OCI-LY7 (cell line): ENCODE results near the gene ARMC9. TPM values are rescaled to one million over a fixed set of nuclear protein-coding genes. Genes with fewer than 3 reads are reported as not detected.

ENCODE experiments used
- BruUV-seq: library from RNA; stranded (reverse); fragments of 400-500 nt; replicated peaks from 2 replicates; lab custom pipeline; 2021; lab: Mats Ljungman, UMichigan
- CTCF ChIA-PET: fragments of 300-600 bp; sonication (Branson Sonifier 250); formaldehyde crosslinking; loops from one replicate; lab custom pipeline; 2022; ENCODE audit warnings: antibody characterized with exemption; ENCODE audit not compliant: unreplicated experiment; lab: Charles Lee
- POLR2A ChIA-PET: fragments of 300-600 bp; sonication (Branson Sonifier 250); formaldehyde crosslinking; loops from one replicate; lab custom pipeline; 2022; ENCODE audit warnings: antibody characterized with exemption; lab: Charles Lee
- DNase-seq: peaks from one replicate; pipeline ENCODE4 v3.0.0-alpha.2; 2015; ENCODE audit warnings: low spot score
- H2AFZ ChIP-seq: fragments of 200-600 bp; sonication (generic), shearing (Covaris generic); 2 replicates; pipeline ENCODE4 v1.6.1; 2014; ENCODE audit warnings: mild to moderate bottlenecking, antibody characterized with exemption, low read length, moderate library complexity
- H3K27ac ChIP-seq: fragments of 200-600 bp; sonication (generic); 2 replicates; pipeline ENCODE4 v1.5.1; 2014; ENCODE audit warnings: mixed run types, low read depth, mild to moderate bottlenecking, moderate library complexity, low read length, inconsistent platforms; ENCODE audit not compliant: poor library complexity, severe bottlenecking
- H3K36me3 ChIP-seq: fragments of 200-600 bp; sonication (generic); 2 replicates; pipeline ENCODE4 v1.6.1; 2014; ENCODE audit warnings: mild to moderate bottlenecking, antibody characterized with exemption, low read length, moderate library complexity, mixed read lengths; ENCODE audit not compliant: insufficient read depth
- H3K4me1 ChIP-seq: fragments of 200-600 bp; sonication (generic); 2 replicates; pipeline ENCODE4 v1.5.1; 2014; ENCODE audit warnings: mild to moderate bottlenecking, low read length; ENCODE audit not compliant: insufficient read depth, poor library complexity, severe bottlenecking
- H3K4me2 ChIP-seq: fragments of 200-600 bp; sonication (generic); 2 replicates; pipeline ENCODE4 v1.6.1; 2014; ENCODE audit warnings: mild to moderate bottlenecking, low read length
- H3K4me3 ChIP-seq: fragments of 200-600 bp; sonication (generic); 2 replicates; pipeline ENCODE4 v1.5.1; 2014; ENCODE audit warnings: mild to moderate bottlenecking, low read depth, low read length; ENCODE audit not compliant: poor library complexity, severe bottlenecking
- H3K79me2 ChIP-seq: fragments of 200-600 bp; sonication (generic); 2 replicates; pipeline ENCODE4 v1.6.1; 2016; ENCODE audit warnings: low read depth, mild to moderate bottlenecking, low read length, moderate library complexity, mixed read lengths; ENCODE audit not compliant: insufficient read depth
- H3K9me2 ChIP-seq: fragments of 200-600 bp; sonication (generic); 2 replicates; pipeline ENCODE4 v1.6.1; 2016; ENCODE audit warnings: mild to moderate bottlenecking, low read length, mixed read lengths; ENCODE audit not compliant: insufficient read depth
- H3K9me3 ChIP-seq: fragments of 200-600 bp; sonication (generic); 2 replicates; pipeline ENCODE4 v1.6.1; 2014; ENCODE audit warnings: mild to moderate bottlenecking, mixed run types, low read length, mixed read lengths
- H4K20me1 ChIP-seq: fragments of 200-600 bp; sonication (generic); 2 replicates; pipeline ENCODE4 v1.6.1; 2014; ENCODE audit warnings: mild to moderate bottlenecking, antibody characterized with exemption, low read length, moderate library complexity, mixed read lengths; ENCODE audit not compliant: insufficient read depth
- CTCF ChIP-seq: fragments of 200-600 bp; sonication (generic); conservative IDR thresholded peaks from 2 replicates; pipeline ENCODE4 v1.5.1; 2014; ENCODE audit warnings: mild to moderate bottlenecking, antibody characterized with exemption, low read length, moderate library complexity, mixed read lengths
- EZH2phosphoT487 ChIP-seq: fragments of 200-600 bp; sonication (generic); IDR thresholded peaks from 2 replicates; pipeline ENCODE4 v1.6.1; 2018; ENCODE audit warnings: low read depth, borderline replicate concordance, mild to moderate bottlenecking, mixed run types, antibody characterized with exemption, low read length, moderate library complexity, mixed read lengths
- intact Hi-C: fragments of 100-400 bp; cut with micrococcal nuclease; formaldehyde crosslinking; loops from one replicate; pipeline ENCODE4 v1.10.0; 2022; ENCODE audit not compliant: unreplicated experiment
- total RNA-seq, 2 experiments: library from RNA; depleted of rRNA in 1 of 2; stranded (reverse); fragments of >200 nt in 1 of 2; shearing (Covaris generic) in 1 of 2; gene quantifications; 2 replicates each; pipeline ENCODE4 v1.2.3, GENCODE V29; 2014 to 2022

Gene ARMC9
- total RNA-seq, 2 experiments from 2014 or later, result 6.6 to 12.2 TPM

- intact Hi-C loops, result no loop called here
- Histone ChIP-seq H3K4me1 (no peaks in the 10 kb centered on the region), H3K9me2 (no peaks in the 10 kb centered on the region), H2AFZ (no peak overlapping the region), H3K27ac (no peak overlapping the region), H3K36me3 (no peaks in the 10 kb centered on the region), H3K4me2 (no peak overlapping the region), H3K79me2 (no peaks in the 10 kb centered on the region), H4K20me1 (no peaks in the 10 kb centered on the region), H3K4me3 (no peak overlapping the region), H3K9me3 (no peaks in the 10 kb centered on the region)
- ChIA-PET CTCF (no interaction called here), POLR2A (no interaction called here)
- BruUV-seq, result no TSS peak
- TF ChIP-seq CTCF (no peak), EZH2phosphoT487 (no peak)
- no peak for DNase-seq
Observed at GRCh38 chr2:231371430-231372054, 173.1 kb downstream of the ARMC9 start.

GRCh38 chr2:231372326-231372725 is 173.9 kb downstream of the ARMC9 start:
- Histone ChIP-seq H3K4me2 (no peak overlapping the region), H3K9me2 (no peaks in the 10 kb centered on the region), H3K27ac (no peak overlapping the region), H4K20me1 (no peaks in the 10 kb centered on the region), H3K79me2 (no peaks in the 10 kb centered on the region), H3K9me3 (no peaks in the 10 kb centered on the region), H3K36me3 (no peaks in the 10 kb centered on the region), H3K4me3 (no peak overlapping the region), H2AFZ (no peak overlapping the region), H3K4me1 (no peaks in the 10 kb centered on the region)
- BruUV-seq, result no TSS peak
- ChIA-PET POLR2A (no interaction called here), CTCF (no interaction called here)
- TF ChIP-seq EZH2phosphoT487 (no peak), CTCF (no peak)
- DNase-seq, result no peak
- intact Hi-C loops, result no loop called here

- Histone ChIP-seq H3K4me1 (no peaks in the 10 kb centered on the region), H3K9me3 (no peaks in the 10 kb centered on the region), H2AFZ (no peak overlapping the region), H3K27ac (no peak overlapping the region), H4K20me1 (no peaks in the 10 kb centered on the region), H3K4me3 (no peak overlapping the region), H3K4me2 (no peak overlapping the region), H3K9me2 (no peaks in the 10 kb centered on the region), H3K36me3 (no peaks in the 10 kb centered on the region), H3K79me2 (no peaks in the 10 kb centered on the region)
- ChIA-PET POLR2A (no interaction called here), CTCF (interaction anchor here (0.5 to 1.2 kb wide), 2 partner anchors 12 to 23 kb away, joined by 3 read pairs; partner anchors contain the start of gene B3GNT7)
- no peak for DNase-seq
- intact Hi-C loops, result no loop called here
- BruUV-seq, result no TSS peak
- no peak for TF ChIP-seq CTCF
- no peak for TF ChIP-seq EZH2phosphoT487
Observed at GRCh38 chr2:231373184-231373583, 174.8 kb downstream of the ARMC9 start.
